ENCODE results near the gene GMPPA. TPM values are rescaled to one million over a fixed set of nuclear protein-coding genes. Genes with fewer than 3 reads are reported as not detected.

The GMPPA gene
- total RNA-seq, 1 donor from 2014 or later, result 25.3 TPM

- TF ChIP-seq CTCF (IDR thresholded peaks at IDR 0.05), result no peak
- no peak overlapping the region for H3K4me3 ChIP-seq
- no peak overlapping the region for H3K27ac ChIP-seq
- no peaks in the 10 kb centered on the region for H3K9me3 ChIP-seq
- intact Hi-C loops (cut with DNase I), result no loop called here
- peaks cover 23% of the 10 kb centered on the region for H3K27me3 ChIP-seq
- DNase-seq, result no peak
- ATAC-seq, result no peak
- H3K36me3 ChIP-seq, result no peaks in the 10 kb centered on the region
- H3K4me1 ChIP-seq, result peaks cover 11% of the 10 kb centered on the region
Measured at GRCh38 chr2:219555956-219556355, 57.3 kb downstream of the GMPPA start.

- DNase-seq (no peak), ATAC-seq (no peak)
- H3K27me3 ChIP-seq, result peaks cover 23% of the 10 kb centered on the region
- intact Hi-C loops (cut with DNase I), result no loop called here
- H3K4me1 ChIP-seq, result peaks cover 11% of the 10 kb centered on the region
- H3K27ac ChIP-seq, result no peak overlapping the region
- H3K36me3 ChIP-seq, result no peaks in the 10 kb centered on the region
- H3K4me3 ChIP-seq, result no peak overlapping the region
- TF ChIP-seq CTCF (IDR thresholded peaks at IDR 0.05), result no peak
- no peaks in the 10 kb centered on the region for H3K9me3 ChIP-seq
Measured at GRCh38 chr2:219556413-219556812, 57.7 kb downstream of the GMPPA start.

Small RNA genes within 50 kb of the gene (microRNA-seq; reads per million reads assigned to microRNA genes)
- not detected for gene MIR3132 (ENCODE audit: borderline microRNAs expressed)

Other genes with a start within 250 kb of the GMPPA start
- gene TUBA4B, start 245.6 kb upstream of the GMPPA start, total RNA-seq, result not detected
- gene TUBA4A, start 245.0 kb upstream of the GMPPA start, total RNA-seq, result 45.4 TPM
- 79.4 TPM for gene DNAJB2, start 219.5 kb upstream of the GMPPA start, total RNA-seq
- gene PTPRN, start 189.5 kb upstream of the GMPPA start, total RNA-seq, result not detected
- gene RESP18, start 166.1 kb upstream of the GMPPA start, total RNA-seq, result not detected
- 69.9 TPM for gene DNPEP, start 111.0 kb upstream of the GMPPA start, total RNA-seq
- 59.4 TPM for gene DES, start 80.5 kb upstream of the GMPPA start, total RNA-seq
- gene SPEG, start 64.0 kb upstream of the GMPPA start, total RNA-seq, result 5.6 TPM
- gene ASIC4, start 15.6 kb downstream of the GMPPA start, total RNA-seq, result 0.55 TPM
- gene CHPF, start 44.9 kb downstream of the GMPPA start, total RNA-seq, result 45.3 TPM
- gene TMEM198, start 45.1 kb downstream of the GMPPA start, total RNA-seq, result 2.9 TPM
- 72.8 TPM for gene OBSL1, start 72.6 kb downstream of the GMPPA start, total RNA-seq
- 0.43 TPM for gene INHA, start 73.4 kb downstream of the GMPPA start, total RNA-seq
- gene STK11IP, start 99.0 kb downstream of the GMPPA start, total RNA-seq, result 25.7 TPM
- gene SLC4A3, start 128.7 kb downstream of the GMPPA start, total RNA-seq, result 2.9 TPM

Data from upper lobe of right lung (tissue), 1 donor.